Ectodermal cell (in vitro differentiated cells): ENCODE results near the gene HUS1.

Experiments used
- H3K27ac ChIP-seq: 2 replicates; pipeline ENCODE4 v1.7.0; 2013; ENCODE audit warnings: mild to moderate bottlenecking, low read depth, low read length; ENCODE audit not compliant: insufficient read depth, poor library complexity, severe bottlenecking
- H3K27me3 ChIP-seq: 2 replicates; pipeline ENCODE4 v1.7.0; 2013; ENCODE audit warnings: mild to moderate bottlenecking, low read length; ENCODE audit not compliant: insufficient read depth, control insufficient read depth, poor library complexity, severe bottlenecking
- H3K36me3 ChIP-seq: one replicate; pipeline ENCODE4 v1.7.0; 2013; ENCODE audit warnings: low read length; ENCODE audit not compliant: control insufficient read depth, insufficient read depth
- H3K4me1 ChIP-seq: one replicate; pipeline ENCODE4 v1.7.0; 2013; ENCODE audit warnings: low read length; ENCODE audit not compliant: control insufficient read depth, insufficient read depth
- H3K4me3 ChIP-seq: 2 replicates; pipeline ENCODE4 v1.7.0; 2013; ENCODE audit warnings: low read depth, low read length, control low read depth; ENCODE audit not compliant: insufficient read depth
- H3K9me3 ChIP-seq: 2 replicates; pipeline ENCODE4 v1.7.0; 2013; ENCODE audit warnings: mild to moderate bottlenecking, low read length, moderate library complexity; ENCODE audit not compliant: control insufficient read depth
- WGBS, 2 experiments: methylation state at CpG; one replicate each; pipeline ENCODE4 v1.1.7; 2013; ENCODE audit warnings: missing lambda C conversion rate in 2 of 2; 5-methylcytosine and 5-hydroxymethylcytosine counted together

The HUS1 gene

DNA sequence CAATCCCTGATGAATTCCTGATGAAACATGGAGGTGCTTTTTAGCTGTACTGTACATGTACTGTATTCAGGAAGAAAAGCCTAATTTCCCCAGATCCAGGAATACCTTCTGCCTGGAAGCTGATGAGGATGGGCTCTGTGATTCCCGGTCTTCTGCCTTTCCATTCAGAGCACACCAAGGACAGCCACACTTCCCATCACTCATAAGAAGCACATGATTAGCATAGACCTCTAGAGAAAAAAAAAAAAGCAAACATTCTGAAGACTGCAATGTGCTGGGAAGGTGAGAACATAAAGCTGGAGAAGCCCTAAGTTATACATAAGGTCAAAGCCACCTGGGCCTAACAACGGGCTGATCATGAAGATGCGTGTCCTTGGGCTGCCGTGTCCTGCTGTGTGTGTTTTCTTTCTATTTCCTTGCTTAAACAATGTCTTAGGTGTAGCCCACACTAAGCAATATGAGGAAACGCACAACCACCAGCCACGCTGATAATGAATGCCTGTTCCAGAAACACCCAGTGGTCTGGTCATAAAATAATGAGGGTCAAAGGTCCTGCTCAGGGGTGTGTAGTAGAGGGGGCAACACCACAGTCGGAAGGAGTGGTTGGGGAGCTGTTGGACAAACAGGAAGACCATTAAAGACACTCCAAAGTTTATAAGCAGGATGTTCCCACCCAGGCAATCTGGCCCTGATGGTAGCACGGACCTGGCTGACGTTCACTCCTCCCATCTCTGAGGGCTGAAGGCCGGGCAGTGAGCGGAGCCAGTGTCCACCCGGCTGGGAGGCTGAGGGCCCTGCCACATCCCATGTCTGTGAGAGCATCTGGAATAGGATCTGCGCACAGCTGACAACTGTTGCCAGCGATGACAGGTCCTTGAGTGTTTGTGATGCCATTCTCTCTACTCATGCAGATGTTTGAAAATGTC is 39.1 kb downstream of the HUS1 start:
- Histone ChIP-seq H3K27ac (no peak overlapping the region), H3K9me3 (no peaks in the 10 kb centered on the region), H3K36me3 (no peaks in the 10 kb centered on the region), H3K4me3 (no peak overlapping the region), H3K27me3 (no peaks in the 10 kb centered on the region), H3K4me1 (peaks cover 11% of the 10 kb centered on the region)
- 91% methylated on average over 14 of the region's 14 CpGs for WGBS, 2 experiments

DNA sequence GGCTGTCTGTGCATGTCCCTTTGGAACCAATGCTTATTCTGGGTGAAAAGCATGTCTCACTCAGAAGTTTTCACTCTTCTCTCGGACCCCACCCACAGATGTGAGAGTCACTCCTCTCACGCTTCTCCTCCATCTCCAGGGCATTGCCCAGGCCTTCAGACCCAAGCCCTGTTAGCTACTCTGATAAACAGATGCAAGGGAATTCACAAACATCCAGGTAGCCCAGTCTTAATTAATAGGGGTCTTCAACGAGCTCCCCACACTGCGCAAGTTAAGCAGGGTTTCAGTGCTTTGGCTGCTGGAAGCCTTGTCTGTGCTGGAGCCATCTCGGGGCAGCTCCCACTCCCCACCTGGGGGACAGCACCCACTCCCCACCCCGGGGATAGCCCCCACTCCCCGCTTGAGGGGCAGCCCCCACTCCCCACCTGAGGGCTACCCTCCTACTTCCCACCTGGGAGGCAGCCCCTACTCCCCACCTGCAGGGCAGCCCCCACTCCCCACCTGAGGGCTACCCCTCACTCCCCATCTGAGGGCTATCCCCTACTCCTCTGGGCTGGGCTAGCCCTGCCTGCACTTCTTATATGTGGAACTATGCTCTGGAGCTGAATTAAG is 39.9 kb downstream of the HUS1 start:
- Histone ChIP-seq H3K27me3 (no peaks in the 10 kb centered on the region), H3K27ac (no peak overlapping the region), H3K9me3 (no peaks in the 10 kb centered on the region), H3K4me3 (no peak overlapping the region), H3K4me1 (peaks cover 17% of the 10 kb centered on the region), H3K36me3 (no peaks in the 10 kb centered on the region)
- WGBS, 2 experiments, result 93 to 96% methylated on average over 7 of the region's 7 CpGs

DNA sequence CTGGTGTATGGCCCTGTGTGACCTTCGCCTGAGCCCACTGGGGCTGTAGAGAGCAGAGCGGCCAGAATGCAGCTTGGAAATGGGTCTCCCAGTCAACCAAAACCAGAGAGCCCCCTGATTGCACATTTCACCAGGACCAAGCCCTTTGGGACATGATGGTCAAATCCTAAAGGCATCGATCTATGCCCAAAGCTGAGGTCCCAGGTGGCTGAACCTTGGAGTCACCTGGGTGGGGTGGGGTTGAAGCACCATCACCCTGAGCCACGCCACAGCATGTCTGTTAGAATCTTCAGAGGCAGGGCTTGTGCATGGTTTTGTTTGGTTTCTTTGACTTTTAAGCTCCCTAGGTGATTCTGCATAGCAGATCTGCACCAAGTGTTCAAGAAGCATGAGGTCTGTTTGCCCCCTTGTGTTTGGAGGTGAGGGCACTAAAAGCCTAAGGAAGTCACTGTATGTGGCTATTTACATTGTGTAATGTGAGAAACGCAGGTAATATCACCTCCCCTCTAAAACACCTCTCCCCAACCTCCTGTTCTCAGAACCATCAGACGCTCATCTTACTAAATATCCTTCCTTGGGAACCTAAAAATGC is 40.7 kb downstream of the HUS1 start:
- Histone ChIP-seq H3K9me3 (no peaks in the 10 kb centered on the region), H3K27ac (no peak overlapping the region), H3K4me1 (peaks cover 20% of the 10 kb centered on the region), H3K36me3 (no peaks in the 10 kb centered on the region), H3K4me3 (no peak overlapping the region), H3K27me3 (no peaks in the 10 kb centered on the region)
- WGBS, 2 experiments, result 86 to 95% methylated on average over 5 to 6 of the region's 6 CpGs

DNA sequence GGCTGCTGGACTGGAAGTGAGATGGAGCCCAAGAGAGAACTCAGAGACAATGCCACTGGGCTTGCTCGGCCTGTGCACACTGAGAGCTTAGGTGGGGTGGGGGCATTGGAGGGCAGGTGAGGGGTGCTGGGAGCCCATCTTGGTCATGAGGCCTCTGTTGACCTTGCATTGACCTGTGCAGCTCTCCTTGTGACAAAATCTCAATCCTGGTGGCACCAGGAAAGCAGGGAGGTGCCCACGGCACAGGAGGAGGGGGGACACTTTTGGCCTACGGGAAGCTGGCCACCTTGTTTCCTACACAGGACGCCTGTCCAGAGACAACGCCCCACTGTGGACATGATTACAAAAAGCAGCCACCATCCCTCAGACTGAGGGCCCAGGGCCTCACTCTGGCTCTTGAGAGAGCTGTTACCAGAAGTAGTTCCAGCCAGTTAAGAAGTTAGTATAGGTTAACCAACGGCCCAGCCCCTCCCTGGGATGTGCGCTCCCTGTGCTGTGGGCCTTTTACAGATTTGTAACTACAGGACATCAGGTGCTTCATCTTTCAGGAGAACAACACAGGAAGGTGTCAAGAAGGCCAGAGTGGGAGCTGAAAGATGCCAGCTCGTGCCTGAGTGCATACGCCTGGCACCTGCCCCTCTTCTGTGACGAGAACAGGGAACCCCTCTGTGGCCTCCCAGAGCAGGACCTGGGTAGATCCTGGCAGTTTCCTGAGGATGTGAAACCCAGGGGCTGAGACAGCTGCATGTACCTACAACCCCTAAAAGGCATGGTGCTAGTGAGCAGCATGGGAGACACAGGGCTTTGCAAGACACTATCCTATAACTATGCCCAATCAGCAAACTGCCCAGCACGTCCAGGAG is 41.5 kb downstream of the HUS1 start:
- whole genome bisulfite sequencing, 2 experiments, result 92 to 93% methylated on average over 11 of the region's 11 CpGs
- Histone ChIP-seq H3K4me3 (no peak overlapping the region), H3K27ac (no peak overlapping the region), H3K27me3 (no peaks in the 10 kb centered on the region), H3K4me1 (peaks cover 20% of the 10 kb centered on the region), H3K36me3 (no peaks in the 10 kb centered on the region), H3K9me3 (no peaks in the 10 kb centered on the region)

- WGBS, 2 experiments, result 41 to 49% methylated on average over 13 to 15 of the region's 17 CpGs
These were observed 42.2 kb downstream of the HUS1 start for GRCh38 chr7:47937065-47937687.

GRCh38 chr7:47936323-47936722 is 43.1 kb downstream of the HUS1 start:
- Histone ChIP-seq H3K4me3 (no peak overlapping the region), H3K27ac (no peak overlapping the region), H3K4me1 (peaks cover 20% of the 10 kb centered on the region), H3K27me3 (no peaks in the 10 kb centered on the region), H3K36me3 (no peaks in the 10 kb centered on the region), H3K9me3 (no peaks in the 10 kb centered on the region)
- WGBS, 2 experiments, result 89 to 94% methylated on average over 3 to 4 of the region's 4 CpGs

More at GRCh38 chr7:47937065-47937687, 42.2 kb downstream of the HUS1 start:
- Histone ChIP-seq H3K4me3 (no peak overlapping the region), H3K27me3 (no peaks in the 10 kb centered on the region), H3K9me3 (no peaks in the 10 kb centered on the region), H3K36me3 (no peaks in the 10 kb centered on the region), H3K4me1 (peaks cover 20% of the 10 kb centered on the region), H3K27ac (no peak overlapping the region)

DNA sequence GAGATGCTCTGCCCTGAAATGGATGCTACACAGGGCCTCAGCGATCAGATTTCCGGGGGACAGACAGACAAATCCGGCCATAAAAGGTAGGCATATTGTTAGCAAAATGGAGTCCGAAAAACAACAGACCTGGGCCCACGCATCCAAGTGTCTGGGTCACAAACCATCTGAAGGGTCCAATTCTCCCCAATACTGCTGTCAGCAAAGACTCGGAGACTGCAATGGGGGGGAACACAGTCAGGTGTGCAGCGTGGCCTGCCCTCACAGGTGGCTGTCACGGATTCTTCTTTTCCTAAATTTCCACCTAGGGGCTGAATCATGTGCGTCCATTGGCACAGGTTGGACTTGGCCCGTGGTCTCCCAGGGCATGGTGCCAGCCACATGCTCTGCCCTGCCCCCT is 44.1 kb downstream of the HUS1 start:
- H3K4me1 ChIP-seq, result peaks cover 20% of the 10 kb centered on the region
- 96 to 97% methylated on average over 10 of the region's 10 CpGs for WGBS, 2 experiments
- H3K9me3 ChIP-seq, result no peaks in the 10 kb centered on the region
- no peaks in the 10 kb centered on the region for H3K36me3 ChIP-seq
- H3K4me3 ChIP-seq, result no peak overlapping the region
- H3K27me3 ChIP-seq, result no peaks in the 10 kb centered on the region
- no peak overlapping the region for H3K27ac ChIP-seq

GRCh38 chr7:47934831-47935230 is 44.6 kb downstream of the HUS1 start:
- Histone ChIP-seq H3K27ac (no peak overlapping the region), H3K36me3 (no peaks in the 10 kb centered on the region), H3K9me3 (no peaks in the 10 kb centered on the region), H3K4me3 (no peak overlapping the region), H3K4me1 (peaks cover 20% of the 10 kb centered on the region), H3K27me3 (no peaks in the 10 kb centered on the region)
- WGBS, 2 experiments, result 51 to 64% methylated on average over 6 of the region's 6 CpGs

GRCh38 chr7:47933215-47933614 is 46.2 kb downstream of the HUS1 start:
- H3K4me1 ChIP-seq, result peaks cover 20% of the 10 kb centered on the region
- 94 to 95% methylated on average over 8 of the region's 8 CpGs for WGBS, 2 experiments
- no peaks in the 10 kb centered on the region for H3K9me3 ChIP-seq
- H3K27me3 ChIP-seq, result no peaks in the 10 kb centered on the region
- no peaks in the 10 kb centered on the region for H3K36me3 ChIP-seq
- no peak overlapping the region for H3K4me3 ChIP-seq
- H3K27ac ChIP-seq, result no peak overlapping the region
